ENCODE results near the gene CALU. TPM values are rescaled to one million over a fixed set of nuclear protein-coding genes. Genes with fewer than 3 reads are reported as not detected.

CALU gene
- total RNA-seq (11.2 and 12.4 TPM in 2 replicates), polyA plus RNA-seq (5.1 and 8.3 TPM in 2 replicates), polyA minus RNA-seq (6.1 and 9.4 TPM in 2 replicates)
- total RNA-seq (2013) = 22.6 TPM

DNA sequence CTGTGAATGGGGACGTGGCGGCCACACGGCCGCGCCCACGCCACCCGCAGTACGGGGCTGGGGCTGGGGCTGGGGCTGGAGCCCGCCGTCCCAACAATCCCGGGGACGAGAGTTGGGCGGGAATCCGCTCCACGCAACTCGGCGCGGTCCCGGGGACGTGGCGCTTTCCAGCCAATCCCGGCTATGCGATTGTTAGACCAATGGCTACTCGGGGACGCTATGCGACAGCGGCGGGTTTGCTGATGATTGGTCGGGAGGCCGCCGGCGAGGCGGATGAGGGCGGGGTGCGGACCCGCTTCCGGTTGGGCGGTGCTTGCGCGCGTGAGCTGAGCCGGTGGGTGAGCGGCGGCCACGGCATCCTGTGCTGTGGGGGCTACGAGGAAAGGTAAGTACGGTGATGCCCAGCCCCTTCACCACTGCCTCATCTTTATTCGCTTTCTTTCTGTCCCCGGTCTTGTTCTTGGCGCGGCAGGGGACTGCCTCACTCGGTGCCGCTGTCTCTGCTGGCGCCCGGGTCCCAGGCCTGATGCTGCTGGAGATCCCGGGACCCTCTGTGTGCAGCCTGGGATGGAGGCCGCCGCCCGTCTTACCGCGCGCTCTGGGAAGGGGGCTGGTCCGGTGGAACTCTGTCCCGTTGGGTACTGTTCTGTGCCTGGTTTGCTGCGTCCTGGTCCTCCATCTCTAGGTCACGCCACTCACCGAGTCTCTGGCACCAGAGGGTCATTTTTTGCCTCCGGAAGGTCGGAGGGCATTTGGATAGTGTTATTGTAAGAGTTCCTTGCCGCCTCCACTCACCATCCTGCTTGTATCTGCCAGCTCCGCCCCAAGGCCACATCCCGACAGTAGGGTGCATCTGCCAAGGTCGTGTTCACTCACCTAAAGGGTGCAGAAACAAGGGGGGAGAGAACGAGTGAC lies at the start of gene CALU:
Gene CALU (plus strand): TSS at position 312 of the 915 bp plus-strand sequence. CDS start 9,225 bp downstream, outside the sequence.
- Histone ChIP-seq H3K9me3 (ENCODE audit: control extremely low read depth in 1 of 3, control insufficient read depth in 2 of 3, insufficient read depth in 1 of 3, low read length in 2 of 3) (no peaks in the 10 kb centered on the region), H3K27ac (ENCODE audit: low read length in 2 of 2) (peak within 1 kb of the TSS; percentile 67 to 83), H2AFZ (ENCODE audit: insufficient read depth, low read depth, low read length, poor library complexity, severe bottlenecking) (peak within 1 kb of the TSS; percentile 82), H3K4me2 (replicated peaks; ENCODE audit: low read depth, low read length, poor library complexity, severe bottlenecking) (peak within 1 kb of the TSS; percentile 78), H3K4me3 (ENCODE audit: control extremely low read depth in 1 of 5, extremely low read depth in 1 of 5, insufficient read depth in 1 of 5, low read depth in 2 of 5, low read length in 4 of 5) (peak within 1 kb of the TSS; percentile 58 to 96 (median 88)), H3K36me3 (replicated peaks in 1 of 2; ENCODE audit: control extremely low read depth in 1 of 2, control insufficient read depth in 1 of 2, extremely low read depth in 1 of 2, insufficient read depth in 2 of 2, low read length in 1 of 2) (no peaks in the 10 kb centered on the region), H3K27me3 (replicated peaks in 1 of 4; ENCODE audit: control extremely low read depth in 1 of 4, control insufficient read depth in 3 of 4, insufficient read depth in 4 of 4, low read length in 3 of 4) (no peaks in the 10 kb centered on the region), H3K4me1 (ENCODE audit: control insufficient read depth in 2 of 2, insufficient read depth in 2 of 2, low read length in 2 of 2) (peaks cover 34 to 48% of the 10 kb centered on the region in 2 donors), H3K79me2 (ENCODE audit: control insufficient read depth, insufficient read depth, low read length) (peaks cover 66% of the 10 kb centered on the region), H4K20me1 (ENCODE audit: control insufficient read depth, insufficient read depth, low read length, poor library complexity, severe bottlenecking) (peaks cover 13% of the 10 kb centered on the region), H3K9ac (ENCODE audit: low read length) (peak within 1 kb of the TSS; percentile 90)
- peak within 1 kb of the TSS; percentile 93 for H3K27ac Mint-ChIP-seq
- TF ChIP-seq EZH2 (IDR thresholded peaks at IDR 0.05; ENCODE audit: borderline replicate concordance, insufficient read depth, low read depth, low read length, poor library complexity, severe bottlenecking) = no peak
- TF ChIP-seq, protein P1, sequence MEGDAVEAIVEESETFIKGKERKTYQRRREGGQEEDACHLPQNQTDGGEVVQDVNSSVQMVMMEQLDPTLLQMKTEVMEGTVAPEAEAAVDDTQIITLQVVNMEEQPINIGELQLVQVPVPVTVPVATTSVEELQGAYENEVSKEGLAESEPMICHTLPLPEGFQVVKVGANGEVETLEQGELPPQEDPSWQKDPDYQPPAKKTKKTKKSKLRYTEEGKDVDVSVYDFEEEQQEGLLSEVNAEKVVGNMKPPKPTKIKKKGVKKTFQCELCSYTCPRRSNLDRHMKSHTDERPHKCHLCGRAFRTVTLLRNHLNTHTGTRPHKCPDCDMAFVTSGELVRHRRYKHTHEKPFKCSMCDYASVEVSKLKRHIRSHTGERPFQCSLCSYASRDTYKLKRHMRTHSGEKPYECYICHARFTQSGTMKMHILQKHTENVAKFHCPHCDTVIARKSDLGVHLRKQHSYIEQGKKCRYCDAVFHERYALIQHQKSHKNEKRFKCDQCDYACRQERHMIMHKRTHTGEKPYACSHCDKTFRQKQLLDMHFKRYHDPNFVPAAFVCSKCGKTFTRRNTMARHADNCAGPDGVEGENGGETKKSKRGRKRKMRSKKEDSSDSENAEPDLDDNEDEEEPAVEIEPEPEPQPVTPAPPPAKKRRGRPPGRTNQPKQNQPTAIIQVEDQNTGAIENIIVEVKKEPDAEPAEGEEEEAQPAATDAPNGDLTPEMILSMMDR (IDR thresholded peaks at IDR 0.05) = no peak
- H3K4me1 Mint-ChIP-seq = peaks cover 41% of the 10 kb centered on the region
- peak within 1 kb of the TSS; percentile 100 for H3K4me3 Mint-ChIP-seq
- ChIA-PET POLR2A (interaction anchor here (1.0 to 1.4 kb wide), 2 partner anchors 52 to 316 kb away, joined by 3 read pairs; partner anchors contain the start of gene TNPO3), CTCF (interaction anchor here (0.7 to 1.0 kb wide), 2 partner anchors 14 to 479 kb away, joined by 3 to 5 read pairs; no protein-coding TSS in a partner anchor)
- DNase-seq (peak; percentile 93), ATAC-seq (ENCODE audit: low read depth) (peak; percentile 96)
- under 1% methylated on average over 67 of the region's 74 CpGs for WGBS (ENCODE audit: insufficient coverage)
- intact Hi-C loops (cut with micrococcal nuclease) = loop anchor here (1.0 to 10.0 kb wide), 10 partner anchors 42 to 1333 kb away; partner anchors contain the start of genes ARF5, ATP6V1F, CCDC136 and GCC1
- no peaks in the 10 kb centered on the region for H3K9me3 Mint-ChIP-seq (ENCODE audit: insufficient read depth)
- H3K27me3 Mint-ChIP-seq = no peaks in the 10 kb centered on the region

All from B cell (primary cell).